GM23338 (cell line): ENCODE measurements around the gene FCRL5. TPM values are rescaled to one million over a fixed set of nuclear protein-coding genes. Genes with fewer than 3 reads are reported as not detected.

Source experiments
- ATAC-seq: fragments of 200-7000 bp; cut with Tn5 transposase; 3 replicates; pipeline ENCODE4 v1.9.1; 2020
- DNase-seq: peaks from one replicate; pipeline ENCODE4 v3.0.0-alpha.2; 2015; ENCODE audit warnings: low spot score
- H2AFZ ChIP-seq: fragments of 200-600 bp; sonication (generic); 2 replicates; pipeline ENCODE4 v1.8.0; 2016; ENCODE audit warnings: antibody characterized with exemption, mild to moderate bottlenecking, moderate library complexity
- H3F3A ChIP-seq: fragments of 200-600 bp; sonication (generic); replicated peaks from 2 replicates; pipeline ENCODE4 v1.8.0; 2017; ENCODE audit warnings: antibody characterized with exemption, mixed run types, low read depth
- H3K27ac ChIP-seq: fragments of 200-600 bp; sonication (generic); 2 replicates; pipeline ENCODE4 v1.6.1; 2016; ENCODE audit warnings: low read depth
- H3K27me3 ChIP-seq: fragments of 200-600 bp; sonication (generic); 2 replicates; pipeline ENCODE4 v1.8.0; 2016; ENCODE audit warnings: mild to moderate bottlenecking, mixed run types, moderate library complexity; ENCODE audit not compliant: insufficient read depth
- H3K36me3 ChIP-seq: fragments of 200-600 bp; sonication (generic); 2 replicates; pipeline ENCODE4 v1.8.0; 2016; ENCODE audit warnings: mild to moderate bottlenecking; ENCODE audit not compliant: insufficient read depth
- H3K4me1 ChIP-seq: fragments of 200-600 bp; sonication (generic); 2 replicates; pipeline ENCODE4 v1.8.0; 2016; ENCODE audit warnings: mild to moderate bottlenecking, moderate library complexity; ENCODE audit not compliant: insufficient read depth
- H3K4me2 ChIP-seq: fragments of 200-600 bp; sonication (generic); 2 replicates; pipeline ENCODE4 v1.7.1; 2017; ENCODE audit warnings: mixed run types
- H3K4me3 ChIP-seq: fragments of 200-600 bp; sonication (generic); 2 replicates; pipeline ENCODE4 v1.6.1; 2016; ENCODE audit warnings: mixed run types
- H3K79me2 ChIP-seq: fragments of 200-600 bp; sonication (generic); replicated peaks from 2 replicates; pipeline ENCODE4 v1.8.0; 2017; ENCODE audit warnings: mild to moderate bottlenecking; ENCODE audit not compliant: insufficient read depth
- H3K9me2 ChIP-seq: fragments of 200-600 bp; sonication (generic); 2 replicates; pipeline ENCODE4 v1.8.0; 2017; ENCODE audit not compliant: insufficient read depth
- H4K20me1 ChIP-seq: fragments of 200-600 bp; sonication (generic); replicated peaks from 2 replicates; pipeline ENCODE4 v1.8.0; 2017; ENCODE audit warnings: mild to moderate bottlenecking; ENCODE audit not compliant: insufficient read depth
- H3K27ac Mint-ChIP-seq: 2 replicates; pipeline ENCODE4 v1.8.0; 2020; ENCODE audit warnings: inconsistent platforms, mild to moderate bottlenecking, moderate library complexity, mixed read lengths
- H3K27me3 Mint-ChIP-seq: 3 replicates; pipeline ENCODE4 v1.8.0; 2022; ENCODE audit warnings: low read depth, mild to moderate bottlenecking, moderate library complexity, mixed read lengths, inconsistent platforms; ENCODE audit not compliant: insufficient read depth, poor library complexity
- H3K36me3 Mint-ChIP-seq: 3 replicates; pipeline ENCODE4 v1.8.0; 2021; ENCODE audit warnings: low read depth, mild to moderate bottlenecking, inconsistent platforms, moderate library complexity, mixed read lengths
- H3K4me1 Mint-ChIP-seq: 3 replicates; pipeline ENCODE4 v1.8.0; 2020; ENCODE audit warnings: mild to moderate bottlenecking, inconsistent platforms, mixed read lengths
- H3K4me3 Mint-ChIP-seq: 3 replicates; pipeline ENCODE4 v1.8.0; 2021; ENCODE audit warnings: moderate library complexity, mild to moderate bottlenecking, inconsistent platforms, mixed read lengths
- H3K9me3 Mint-ChIP-seq: 3 replicates; pipeline ENCODE4 v1.8.0; 2020; ENCODE audit warnings: moderate library complexity, mild to moderate bottlenecking, inconsistent platforms, mixed read lengths
- CREB1 ChIP-seq: fragments of 250-450 bp; sonication (Bioruptor Pico); IDR thresholded peaks from 2 replicates; pipeline ENCODE4 v1.5.0; 2020; ENCODE audit warnings: low read depth, mild to moderate bottlenecking, moderate library complexity
- EZH2 ChIP-seq: fragments of 200-600 bp; sonication (generic); IDR thresholded peaks from one replicate; pipeline ENCODE4 v1.8.0; 2017; ENCODE audit warnings: antibody characterized with exemption, mild to moderate bottlenecking, low read depth; ENCODE audit not compliant: unreplicated experiment
- EZH2phosphoT487 ChIP-seq: fragments of 200-600 bp; sonication (generic); IDR thresholded peaks from one replicate; pipeline ENCODE4 v1.8.1; 2018; ENCODE audit warnings: antibody characterized with exemption; ENCODE audit not compliant: unreplicated experiment
- JUNB ChIP-seq: IDR thresholded peaks from one replicate; pipeline ENCODE4 v1.6.1; 2016; ENCODE audit warnings: antibody characterized with exemption; ENCODE audit not compliant: unreplicated experiment
- NANOG ChIP-seq: IDR thresholded peaks from 2 replicates; pipeline ENCODE4 v1.6.1; 2016; ENCODE audit warnings: antibody characterized with exemption, borderline replicate concordance
- POLR2AphosphoS5 ChIP-seq: IDR thresholded peaks from 2 replicates; pipeline ENCODE4 v1.6.1; 2016; ENCODE audit warnings: antibody characterized with exemption, low read depth
- REST ChIP-seq: IDR thresholded peaks from one replicate; pipeline ENCODE4 v1.6.1; 2018; ENCODE audit warnings: antibody characterized with exemption; ENCODE audit not compliant: unreplicated experiment
- STAT1 ChIP-seq: IDR thresholded peaks from one replicate; pipeline ENCODE4 v1.6.1; 2016; ENCODE audit warnings: antibody characterized with exemption; ENCODE audit not compliant: unreplicated experiment
- ZNF114 ChIP-seq: fragments of 250-450 bp; sonication (Bioruptor Pico); IDR thresholded peaks from 2 replicates; pipeline ENCODE4 v1.5.0; 2020; ENCODE audit warnings: mild to moderate bottlenecking, moderate library complexity
- ZNF331 ChIP-seq: fragments of 250-450 bp; sonication (Bioruptor Pico); IDR thresholded peaks from 2 replicates; pipeline ENCODE4 v1.5.0; 2020; ENCODE audit warnings: low read depth, mild to moderate bottlenecking, moderate library complexity
- polyA plus RNA-seq: library from polyadenylated mRNA; unstranded; fragments of >200 nt; fragmentation: Nextera tagmentation; extraction: Ambion mirVana; gene quantifications from 2 replicates; pipeline ENCODE4 v1.2.1, GENCODE V29; 2016
- total RNA-seq: library from RNA; depleted of rRNA; stranded (reverse); fragments of >200 nt; shearing (Covaris generic); gene quantifications from 2 replicates; pipeline ENCODE4 v1.2.3, GENCODE V29; 2014
- TF ChIP-seq, protein P1 (sequence below): fragments of 250-450 bp; sonication (Bioruptor Pico); IDR thresholded peaks from 2 replicates; pipeline ENCODE4 v1.5.0; 2020; ENCODE audit warnings: mild to moderate bottlenecking, moderate library complexity

The FCRL5 gene
- total and polyA plus RNA-seq, 2 experiments from 2014 or later: 0.79 to 2.8 TPM

DNA sequence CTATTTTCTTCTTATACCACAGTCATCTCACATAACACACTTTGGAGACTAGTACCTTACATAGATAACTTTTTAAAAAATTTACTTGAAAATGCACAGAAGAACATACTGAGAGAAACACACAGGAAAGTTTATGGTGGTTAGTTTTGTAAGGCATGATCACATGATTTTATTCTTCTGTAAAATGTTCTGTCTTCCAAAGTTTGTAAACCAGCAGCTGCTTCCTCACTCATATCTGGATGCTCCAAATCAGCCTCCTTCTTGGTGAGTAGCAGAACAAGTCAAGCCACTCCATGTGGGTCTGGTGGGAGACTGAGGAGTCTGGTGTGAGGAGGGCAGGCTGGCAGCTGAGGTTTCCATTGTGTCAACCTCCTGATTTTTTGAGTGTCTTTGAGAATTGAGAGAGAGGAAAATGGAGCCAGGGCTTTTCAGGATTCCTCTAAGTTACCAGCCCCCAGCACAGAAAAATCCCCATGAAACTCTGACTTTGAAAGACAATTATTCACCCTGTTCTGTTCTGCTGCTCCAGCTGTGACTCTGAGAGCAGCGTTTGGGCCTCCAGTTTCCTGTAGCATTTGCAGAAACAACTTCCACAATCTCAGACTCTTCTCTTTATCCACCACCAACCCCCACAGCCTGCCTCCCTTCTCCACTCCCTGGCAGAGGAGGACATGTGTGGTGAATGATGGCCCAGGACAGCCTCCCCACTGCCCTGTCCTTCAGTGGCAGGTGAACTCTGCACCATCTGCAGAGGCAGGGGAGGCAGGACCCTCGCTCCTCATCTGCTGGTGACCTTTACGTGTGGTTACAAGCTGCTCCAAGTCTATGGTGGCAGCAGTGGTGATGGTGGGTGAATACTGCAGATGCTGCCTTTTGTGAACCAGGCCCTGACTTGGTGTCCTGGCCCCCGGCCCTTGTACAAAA, 82.3 kb downstream of the FCRL5 start (continued):
- no peak for TF ChIP-seq EZH2
- no peak for TF ChIP-seq STAT1
- TF ChIP-seq REST: no peak
- TF ChIP-seq ZNF331 (CRISPR knock-in tag): no peak
- TF ChIP-seq JUNB: no peak
- TF ChIP-seq CREB1 (CRISPR knock-in tag): no peak

DNA sequence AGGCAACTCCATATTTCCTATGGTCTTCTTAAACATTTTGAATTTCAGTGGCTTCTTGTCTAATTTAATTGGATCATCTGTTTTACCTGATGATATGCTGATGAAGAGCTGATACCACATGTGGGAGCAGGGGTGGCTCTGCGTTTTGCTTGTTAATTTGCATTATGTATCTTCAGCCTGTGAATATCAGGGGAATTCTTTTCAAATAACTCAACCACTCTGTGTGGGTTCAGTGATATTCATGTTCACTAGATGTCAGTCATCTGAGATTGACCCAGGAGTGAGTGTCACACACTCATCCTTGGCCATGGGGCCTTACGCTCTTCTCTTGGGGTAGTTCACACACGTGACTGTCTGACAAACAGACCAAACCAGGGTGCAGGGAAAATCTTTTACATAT, 83.0 kb downstream of the FCRL5 start:
- Mint-ChIP-seq H3K4me3 (no peak overlapping the region), H3K4me1 (peaks cover 24% of the 10 kb centered on the region), H3K27ac (no peak overlapping the region), H3K36me3 (no peaks in the 10 kb centered on the region), H3K27me3 (peaks cover 6% of the 10 kb centered on the region), H3K9me3 (no peaks in the 10 kb centered on the region)
- H3K4me3 ChIP-seq: no peak overlapping the region
- H3K4me1 ChIP-seq: peaks cover 36% of the 10 kb centered on the region
- H3K27me3 ChIP-seq: no peaks in the 10 kb centered on the region; the same call in 1 of the 2 replicates
- H3K79me2 ChIP-seq: no peaks in the 10 kb centered on the region
- no peaks in the 10 kb centered on the region for H3K9me2 ChIP-seq
- H3K36me3 ChIP-seq: no peaks in the 10 kb centered on the region
- ATAC-seq (no peak), DNase-seq (no peak)
- no peak overlapping the region for H2AFZ ChIP-seq
- no peaks in the 10 kb centered on the region for H4K20me1 ChIP-seq
- no peaks in the 10 kb centered on the region for H3F3A ChIP-seq
- H3K27ac ChIP-seq: no peak overlapping the region
- H3K4me2 ChIP-seq: no peak overlapping the region
- TF ChIP-seq STAT1: no peak
- no peak for TF ChIP-seq REST
- TF ChIP-seq, protein P1, sequence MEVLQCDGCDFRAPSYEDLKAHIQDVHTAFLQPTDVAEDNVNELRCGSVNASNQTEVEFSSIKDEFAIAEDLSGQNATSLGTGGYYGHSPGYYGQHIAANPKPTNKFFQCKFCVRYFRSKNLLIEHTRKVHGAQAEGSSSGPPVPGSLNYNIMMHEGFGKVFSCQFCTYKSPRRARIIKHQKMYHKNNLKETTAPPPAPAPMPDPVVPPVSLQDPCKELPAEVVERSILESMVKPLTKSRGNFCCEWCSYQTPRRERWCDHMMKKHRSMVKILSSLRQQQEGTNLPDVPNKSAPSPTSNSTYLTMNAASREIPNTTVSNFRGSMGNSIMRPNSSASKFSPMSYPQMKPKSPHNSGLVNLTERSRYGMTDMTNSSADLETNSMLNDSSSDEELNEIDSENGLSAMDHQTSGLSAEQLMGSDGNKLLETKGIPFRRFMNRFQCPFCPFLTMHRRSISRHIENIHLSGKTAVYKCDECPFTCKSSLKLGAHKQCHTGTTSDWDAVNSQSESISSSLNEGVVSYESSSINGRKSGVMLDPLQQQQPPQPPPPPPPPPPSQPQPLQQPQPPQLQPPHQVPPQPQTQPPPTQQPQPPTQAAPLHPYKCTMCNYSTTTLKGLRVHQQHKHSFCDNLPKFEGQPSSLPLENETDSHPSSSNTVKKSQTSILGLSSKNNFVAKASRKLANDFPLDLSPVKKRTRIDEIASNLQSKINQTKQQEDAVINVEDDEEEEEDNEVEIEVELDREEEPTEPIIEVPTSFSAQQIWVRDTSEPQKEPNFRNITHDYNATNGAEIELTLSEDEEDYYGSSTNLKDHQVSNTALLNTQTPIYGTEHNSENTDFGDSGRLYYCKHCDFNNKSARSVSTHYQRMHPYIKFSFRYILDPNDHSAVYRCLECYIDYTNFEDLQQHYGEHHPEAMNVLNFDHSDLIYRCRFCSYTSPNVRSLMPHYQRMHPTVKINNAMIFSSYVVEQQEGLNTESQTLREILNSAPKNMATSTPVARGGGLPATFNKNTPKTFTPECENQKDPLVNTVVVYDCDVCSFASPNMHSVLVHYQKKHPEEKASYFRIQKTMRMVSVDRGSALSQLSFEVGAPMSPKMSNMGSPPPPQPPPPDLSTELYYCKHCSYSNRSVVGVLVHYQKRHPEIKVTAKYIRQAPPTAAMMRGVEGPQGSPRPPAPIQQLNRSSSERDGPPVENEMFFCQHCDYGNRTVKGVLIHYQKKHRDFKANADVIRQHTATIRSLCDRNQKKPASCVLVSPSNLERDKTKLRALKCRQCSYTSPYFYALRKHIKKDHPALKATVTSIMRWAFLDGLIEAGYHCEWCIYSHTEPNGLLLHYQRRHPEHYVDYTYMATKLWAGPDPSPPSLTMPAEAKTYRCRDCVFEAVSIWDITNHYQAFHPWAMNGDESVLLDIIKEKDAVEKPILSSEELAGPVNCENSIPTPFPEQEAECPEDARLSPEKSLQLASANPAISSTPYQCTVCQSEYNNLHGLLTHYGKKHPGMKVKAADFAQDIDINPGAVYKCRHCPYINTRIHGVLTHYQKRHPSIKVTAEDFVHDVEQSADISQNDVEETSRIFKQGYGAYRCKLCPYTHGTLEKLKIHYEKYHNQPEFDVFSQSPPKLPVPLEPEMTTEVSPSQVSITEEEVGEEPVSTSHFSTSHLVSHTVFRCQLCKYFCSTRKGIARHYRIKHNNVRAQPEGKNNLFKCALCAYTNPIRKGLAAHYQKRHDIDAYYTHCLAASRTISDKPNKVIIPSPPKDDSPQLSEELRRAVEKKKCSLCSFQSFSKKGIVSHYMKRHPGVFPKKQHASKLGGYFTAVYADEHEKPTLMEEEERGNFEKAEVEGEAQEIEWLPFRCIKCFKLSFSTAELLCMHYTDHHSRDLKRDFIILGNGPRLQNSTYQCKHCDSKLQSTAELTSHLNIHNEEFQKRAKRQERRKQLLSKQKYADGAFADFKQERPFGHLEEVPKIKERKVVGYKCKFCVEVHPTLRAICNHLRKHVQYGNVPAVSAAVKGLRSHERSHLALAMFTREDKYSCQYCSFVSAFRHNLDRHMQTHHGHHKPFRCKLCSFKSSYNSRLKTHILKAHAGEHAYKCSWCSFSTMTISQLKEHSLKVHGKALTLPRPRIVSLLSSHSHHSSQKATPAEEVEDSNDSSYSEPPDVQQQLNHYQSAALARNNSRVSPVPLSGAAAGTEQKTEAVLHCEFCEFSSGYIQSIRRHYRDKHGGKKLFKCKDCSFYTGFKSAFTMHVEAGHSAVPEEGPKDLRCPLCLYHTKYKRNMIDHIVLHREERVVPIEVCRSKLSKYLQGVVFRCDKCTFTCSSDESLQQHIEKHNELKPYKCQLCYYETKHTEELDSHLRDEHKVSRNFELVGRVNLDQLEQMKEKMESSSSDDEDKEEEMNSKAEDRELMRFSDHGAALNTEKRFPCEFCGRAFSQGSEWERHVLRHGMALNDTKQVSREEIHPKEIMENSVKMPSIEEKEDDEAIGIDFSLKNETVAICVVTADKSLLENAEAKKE: no peak
- TF ChIP-seq POLR2AphosphoS5: no peak
- TF ChIP-seq ZNF114: no peak
- no peak for TF ChIP-seq NANOG
- TF ChIP-seq EZH2phosphoT487: no peak
- no peak for TF ChIP-seq ZNF331 (CRISPR knock-in tag)
